ENCODE results near the gene PBX3.
A peak's percentile ranks its signal among the peaks of the same experiment; 100 is the strongest.

Gene PBX3

DNA sequence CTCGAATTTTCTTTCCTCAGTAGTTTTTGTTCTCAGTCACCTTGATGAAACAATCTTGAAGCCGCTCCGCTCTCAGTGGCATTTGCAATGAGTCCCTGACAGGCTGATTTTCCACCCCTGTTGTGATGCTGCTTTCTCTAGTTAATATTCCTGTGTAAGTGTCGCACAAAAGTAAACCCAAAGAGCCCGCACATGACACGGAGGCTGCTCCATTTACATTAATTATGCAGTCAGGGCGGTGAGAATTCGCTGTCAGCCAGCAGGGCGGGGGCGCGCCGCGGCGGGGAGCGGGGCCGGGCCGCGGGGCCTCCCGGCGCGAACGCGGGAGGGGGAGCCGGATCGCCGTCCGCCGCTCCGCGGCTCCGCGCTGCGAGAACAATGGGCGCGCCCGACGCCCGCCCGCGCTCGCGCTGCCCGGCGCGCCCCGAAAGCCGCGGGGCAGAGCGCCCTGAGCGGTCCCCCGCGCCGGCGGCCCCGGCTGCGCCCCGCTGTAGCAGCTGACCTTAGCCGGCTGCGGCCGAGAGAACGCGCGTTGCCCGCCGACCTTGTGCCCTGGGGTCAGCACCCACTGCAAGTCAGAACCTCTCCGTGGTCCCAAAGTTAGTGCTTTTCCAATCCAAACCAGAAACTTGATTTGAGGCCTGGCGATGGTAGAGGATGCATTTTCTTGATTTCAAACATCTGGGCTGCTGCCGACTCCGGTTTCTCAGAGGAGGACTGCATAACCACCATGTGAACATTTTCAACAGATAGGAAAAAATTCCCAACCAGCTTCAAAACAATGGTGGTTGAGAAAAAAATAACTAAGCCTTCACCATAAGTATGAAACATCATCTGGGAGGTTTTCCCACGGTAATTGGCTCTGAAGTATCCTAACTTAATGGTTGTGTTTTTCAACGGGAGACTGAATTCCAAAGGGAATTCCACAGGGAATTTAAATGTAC is 142.6 kb downstream of the PBX3 start:
- no peaks in the 10 kb centered on the region for H3K36me3 Mint-ChIP-seq (ENCODE audit: low read depth)
- H3K4me1 Mint-ChIP-seq: peaks cover 30% of the 10 kb centered on the region
- TF ChIP-seq CTCF (IDR thresholded peaks at IDR 0.05; ENCODE audit: unreplicated experiment in 3 of 3): no peak
- no peaks in the 10 kb centered on the region for H3K9me3 Mint-ChIP-seq
- H3K27me3 Mint-ChIP-seq (ENCODE audit: low read depth): no peaks in the 10 kb centered on the region
- peak overlapping the region; percentile 77 to 91 (median 89) for H3K27ac Mint-ChIP-seq
- peak overlapping the region; percentile 88 to 96 (median 96) for H3K4me3 Mint-ChIP-seq

GRCh38 chr9:125890826-125891225 is 143.7 kb downstream of the PBX3 start:
- H3K4me1 Mint-ChIP-seq: peaks cover 23% of the 10 kb centered on the region
- H3K4me3 Mint-ChIP-seq: peak overlapping the region; percentile 12 to 88 (median 60)
- H3K27ac Mint-ChIP-seq: no peak overlapping the region
- TF ChIP-seq CTCF (IDR thresholded peaks at IDR 0.05; ENCODE audit: unreplicated experiment in 3 of 3): no peak
- H3K36me3 Mint-ChIP-seq (ENCODE audit: low read depth): no peaks in the 10 kb centered on the region
- no peaks in the 10 kb centered on the region for H3K9me3 Mint-ChIP-seq
- H3K27me3 Mint-ChIP-seq (ENCODE audit: low read depth): peaks cover under 1% of the 10 kb centered on the region

DNA sequence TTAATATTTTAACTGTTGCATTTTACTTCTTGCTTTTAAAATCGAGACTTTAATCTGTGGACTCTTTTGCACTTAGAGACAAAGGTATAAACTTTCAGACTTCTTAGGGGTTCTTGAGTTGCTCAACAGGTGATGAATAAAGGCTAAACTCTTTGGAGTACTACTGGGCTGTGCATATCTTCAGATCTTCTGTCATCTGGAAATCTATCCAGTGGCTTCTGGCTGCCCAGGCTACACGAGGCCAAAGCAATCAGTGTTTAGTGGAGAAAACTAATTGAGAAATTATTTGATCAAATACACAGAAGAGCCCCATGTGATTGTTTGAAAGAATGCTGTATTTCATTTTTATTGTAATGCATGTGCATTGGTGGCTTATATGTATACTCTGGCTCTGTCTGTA is 146.1 kb downstream of the PBX3 start:
- TF ChIP-seq CTCF (IDR thresholded peaks at IDR 0.05; ENCODE audit: unreplicated experiment in 3 of 3): no peak
- Mint-ChIP-seq H3K9me3 (no peaks in the 10 kb centered on the region), H3K27me3 (ENCODE audit: low read depth) (peaks cover 4% of the 10 kb centered on the region), H3K4me1 (peaks cover 9% of the 10 kb centered on the region), H3K36me3 (ENCODE audit: low read depth) (no peaks in the 10 kb centered on the region), H3K4me3 (no peak overlapping the region), H3K27ac (no peak overlapping the region)

- Mint-ChIP-seq H3K36me3 (ENCODE audit: low read depth) (no peaks in the 10 kb centered on the region), H3K27me3 (ENCODE audit: low read depth) (peaks cover 7% of the 10 kb centered on the region), H3K4me3 (no peak overlapping the region), H3K9me3 (no peaks in the 10 kb centered on the region), H3K27ac (no peak overlapping the region), H3K4me1 (peaks cover under 1% of the 10 kb centered on the region)
- TF ChIP-seq CTCF (IDR thresholded peaks at IDR 0.05; ENCODE audit: unreplicated experiment in 3 of 3): no peak
Measured at GRCh38 chr9:125894566-125894965, 147.4 kb downstream of the PBX3 start.

DNA sequence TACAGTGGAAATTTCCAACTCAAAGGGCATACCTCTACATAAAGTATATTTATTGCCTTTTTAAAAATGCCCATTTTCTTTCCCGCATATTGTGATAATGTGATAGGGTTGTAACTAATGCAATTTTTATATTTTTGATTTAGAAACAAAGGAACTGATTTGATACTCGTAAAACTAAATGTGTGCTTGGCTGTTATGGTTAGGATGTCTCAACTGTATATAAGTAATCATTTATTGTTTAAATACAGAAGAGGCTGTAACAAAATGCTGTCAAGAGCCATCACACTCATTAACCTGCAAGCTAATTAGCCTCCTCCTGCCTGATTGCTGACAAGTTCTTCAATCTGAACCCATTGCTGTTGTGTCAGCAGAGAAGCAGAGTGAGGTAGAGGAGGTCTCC is 149.2 kb downstream of the PBX3 start:
- no peaks in the 10 kb centered on the region for H3K9me3 Mint-ChIP-seq
- peaks cover 7% of the 10 kb centered on the region for H3K27me3 Mint-ChIP-seq (ENCODE audit: low read depth)
- no peak overlapping the region for H3K4me3 Mint-ChIP-seq
- no peak for TF ChIP-seq CTCF (IDR thresholded peaks at IDR 0.05; ENCODE audit: unreplicated experiment in 3 of 3)
- no peaks in the 10 kb centered on the region for H3K36me3 Mint-ChIP-seq (ENCODE audit: low read depth)
- H3K27ac Mint-ChIP-seq: no peak overlapping the region
- no peaks in the 10 kb centered on the region for H3K4me1 Mint-ChIP-seq

DNA sequence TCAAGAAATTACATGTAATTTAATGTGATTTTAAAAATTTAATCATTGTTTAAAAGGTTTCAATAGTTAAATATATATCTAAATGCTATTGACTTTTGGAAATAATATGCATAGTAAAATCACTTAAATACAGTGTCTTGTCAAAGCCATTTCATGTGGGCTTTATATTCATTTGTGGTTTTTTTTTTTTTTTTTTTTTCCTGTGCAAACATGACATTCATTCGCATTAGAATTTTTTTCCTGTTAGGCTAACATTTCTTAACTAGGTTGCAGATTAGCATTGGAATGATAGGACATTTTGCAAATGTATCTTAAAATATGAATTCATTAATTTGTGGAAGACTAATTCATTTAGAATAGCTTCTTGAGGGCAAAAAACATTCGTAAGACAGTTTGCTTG is 149.8 kb downstream of the PBX3 start:
- no peak for TF ChIP-seq CTCF (IDR thresholded peaks at IDR 0.05; ENCODE audit: unreplicated experiment in 3 of 3)
- no peaks in the 10 kb centered on the region for H3K9me3 Mint-ChIP-seq

More for the DNA sequence above, 149.8 kb downstream of the PBX3 start:
- no peak overlapping the region for H3K27ac Mint-ChIP-seq
- H3K27me3 Mint-ChIP-seq (ENCODE audit: low read depth): peaks cover 7% of the 10 kb centered on the region
- no peaks in the 10 kb centered on the region for H3K4me1 Mint-ChIP-seq
- H3K4me3 Mint-ChIP-seq: no peak overlapping the region
- H3K36me3 Mint-ChIP-seq (ENCODE audit: low read depth): no peaks in the 10 kb centered on the region

Data from nephron (organoid).